Activated T-cell treated with anti-CD3 and anti-CD28 coated beads for 24 hours (primary cell): ENCODE results near the gene MICALL1.

Experiments used
- DNase-seq: peaks from one replicate; pipeline ENCODE4 v3.0.0-alpha.2; 2020; ENCODE audit warnings: low read depth

Gene MICALL1

DNA sequence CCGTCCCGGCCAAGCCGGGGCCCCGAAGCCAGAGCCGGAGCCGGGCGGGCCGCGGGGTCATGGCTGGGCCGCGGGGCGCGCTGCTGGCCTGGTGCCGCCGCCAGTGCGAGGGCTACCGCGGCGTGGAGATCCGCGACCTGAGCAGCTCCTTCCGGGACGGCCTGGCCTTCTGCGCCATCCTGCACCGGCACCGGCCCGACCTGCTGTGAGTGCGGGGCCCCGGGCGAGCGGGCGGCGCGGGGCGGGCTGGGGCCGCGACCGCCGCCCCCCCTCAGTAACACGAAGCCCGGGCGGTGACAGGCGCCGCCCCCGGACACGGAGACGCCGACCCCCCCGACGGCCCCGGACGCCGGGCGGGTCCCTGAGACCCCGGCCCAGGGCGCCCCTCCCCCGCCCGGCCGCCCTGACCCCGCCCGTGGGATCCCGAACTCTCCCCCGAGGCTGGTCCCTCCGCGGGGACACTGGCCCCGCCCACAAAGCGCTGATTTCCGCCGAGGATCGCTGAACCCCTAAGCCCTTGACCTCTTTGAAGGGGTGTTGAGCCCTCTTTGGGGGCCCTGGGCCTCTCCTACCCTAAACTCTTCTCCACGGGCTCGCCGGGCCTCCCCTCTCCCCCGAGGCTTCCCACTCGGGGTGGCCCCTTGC, 389 bp downstream of the MICALL1 start:
- DNase-seq: peak; percentile 16

DNA sequence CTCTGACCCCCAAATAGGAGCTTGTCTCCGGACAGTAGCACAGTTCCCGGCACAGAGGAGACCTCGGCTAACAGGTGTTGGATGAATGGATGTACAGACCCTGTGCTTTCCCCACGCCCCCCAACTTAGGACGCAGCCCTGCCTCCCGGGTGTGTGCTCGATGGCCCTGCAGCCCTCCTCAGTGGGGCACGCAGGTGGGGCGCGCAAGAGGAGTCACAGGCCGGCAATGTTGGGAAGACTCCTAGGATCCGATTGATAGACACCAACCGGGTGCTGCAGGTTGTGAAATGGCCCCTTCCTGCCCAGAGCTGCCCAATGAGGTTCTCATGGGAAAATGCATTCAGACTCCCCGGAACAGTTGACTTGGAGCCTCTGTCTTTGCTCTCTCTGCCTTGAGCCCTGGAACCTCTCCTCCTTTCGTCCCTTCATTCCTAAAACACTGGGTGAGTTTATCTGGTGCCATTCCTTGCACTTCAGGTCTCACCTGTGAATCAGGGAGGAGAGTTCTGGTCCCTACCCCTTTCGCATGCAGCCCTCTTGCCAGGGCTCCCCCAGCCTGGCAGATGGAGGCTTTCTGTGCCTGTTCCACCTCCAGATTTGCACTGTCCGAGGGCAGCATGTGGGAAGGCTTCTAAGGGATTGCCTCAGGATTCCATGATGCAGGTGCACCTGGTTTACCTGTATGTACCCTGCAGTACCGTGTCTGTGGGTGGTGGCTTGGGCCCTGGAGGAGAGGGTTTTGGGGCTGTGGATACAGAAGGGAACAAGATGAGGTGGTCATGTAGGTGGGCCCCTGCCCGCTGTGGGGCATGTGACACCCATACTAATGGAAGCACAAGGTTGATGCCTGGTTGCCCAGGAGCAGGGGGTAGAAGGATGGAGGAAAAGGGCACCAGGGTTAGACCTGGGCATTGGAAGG, 1.2 kb downstream of the MICALL1 start:
- no peak for DNase-seq

DNA sequence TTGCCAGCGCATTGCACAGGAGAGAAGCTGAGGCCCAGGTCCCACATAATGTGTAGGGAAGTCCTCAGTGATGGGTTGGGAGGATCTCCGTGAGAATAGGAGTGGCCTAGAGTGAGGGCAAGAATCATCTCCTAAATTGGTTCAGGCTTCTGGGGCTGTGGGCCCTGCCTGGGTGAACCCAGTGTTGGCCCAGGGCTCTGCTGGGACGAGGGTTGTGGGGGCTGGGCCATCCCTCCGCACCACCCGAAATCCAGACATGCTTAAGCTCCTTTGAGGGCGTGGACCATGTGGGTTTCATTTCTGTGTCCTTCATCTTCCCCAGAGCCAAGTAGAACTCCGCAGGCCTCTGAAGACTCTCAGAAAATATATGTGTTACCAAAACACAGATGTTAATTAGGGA, 3.7 kb downstream of the MICALL1 start:
- no peak for DNase-seq

GRCh38 chr22:37910890-37911672, 5.0 kb downstream of the MICALL1 start:
- no peak for DNase-seq

- no peak for DNase-seq
These were observed 5.6 kb downstream of the MICALL1 start for GRCh38 chr22:37911697-37912096.

- DNase-seq: no peak
These were observed 6.1 kb downstream of the MICALL1 start for GRCh38 chr22:37912171-37912570.

DNA sequence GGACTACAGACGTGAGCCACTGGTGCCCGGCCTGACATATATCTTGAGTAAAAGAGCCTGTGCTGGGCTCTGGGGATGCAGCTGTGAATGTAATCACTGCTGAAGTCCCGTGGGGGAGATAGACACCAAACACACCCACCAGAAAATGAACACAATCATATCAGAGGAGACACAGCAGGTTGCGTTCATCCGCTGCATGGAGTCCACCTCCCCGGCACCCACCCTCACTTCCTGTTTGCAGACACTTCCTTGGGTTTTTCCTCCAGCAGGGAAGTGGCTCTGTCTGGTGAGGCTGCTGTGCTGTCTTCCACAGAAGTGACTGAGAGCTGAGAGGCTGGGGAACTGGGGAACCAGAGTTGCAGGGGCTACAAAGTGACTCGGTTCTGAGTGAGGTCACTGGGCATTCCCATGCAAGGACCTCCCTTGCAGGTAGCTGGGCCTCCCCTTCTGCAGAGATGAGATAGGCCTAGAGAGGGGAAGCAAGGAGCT, 7.2 kb downstream of the MICALL1 start:
- DNase-seq: no peak

DNA sequence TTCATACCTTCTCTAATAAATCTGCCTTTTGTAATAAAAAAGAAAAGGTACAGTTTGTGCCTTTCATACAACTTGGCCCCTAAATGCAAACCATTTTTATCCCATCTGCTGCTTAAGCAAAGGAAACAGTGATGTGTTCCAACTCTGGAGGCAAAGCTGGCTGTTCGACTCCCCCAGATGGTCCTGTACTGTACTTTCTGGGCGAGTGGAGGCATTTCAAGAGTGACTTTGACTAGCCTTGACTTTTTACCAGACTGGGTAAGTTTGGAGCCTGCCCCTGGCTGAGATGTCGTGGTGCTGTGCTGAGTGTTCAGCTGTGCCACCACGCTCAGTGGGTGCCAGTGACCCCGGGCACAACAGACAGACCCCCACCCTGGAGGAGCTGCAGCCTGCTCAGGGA, 10.2 kb downstream of the MICALL1 start:
- DNase-seq: no peak

GRCh38 chr22:37917874-37918548, 11.9 kb downstream of the MICALL1 start:
- DNase-seq: no peak

DNA sequence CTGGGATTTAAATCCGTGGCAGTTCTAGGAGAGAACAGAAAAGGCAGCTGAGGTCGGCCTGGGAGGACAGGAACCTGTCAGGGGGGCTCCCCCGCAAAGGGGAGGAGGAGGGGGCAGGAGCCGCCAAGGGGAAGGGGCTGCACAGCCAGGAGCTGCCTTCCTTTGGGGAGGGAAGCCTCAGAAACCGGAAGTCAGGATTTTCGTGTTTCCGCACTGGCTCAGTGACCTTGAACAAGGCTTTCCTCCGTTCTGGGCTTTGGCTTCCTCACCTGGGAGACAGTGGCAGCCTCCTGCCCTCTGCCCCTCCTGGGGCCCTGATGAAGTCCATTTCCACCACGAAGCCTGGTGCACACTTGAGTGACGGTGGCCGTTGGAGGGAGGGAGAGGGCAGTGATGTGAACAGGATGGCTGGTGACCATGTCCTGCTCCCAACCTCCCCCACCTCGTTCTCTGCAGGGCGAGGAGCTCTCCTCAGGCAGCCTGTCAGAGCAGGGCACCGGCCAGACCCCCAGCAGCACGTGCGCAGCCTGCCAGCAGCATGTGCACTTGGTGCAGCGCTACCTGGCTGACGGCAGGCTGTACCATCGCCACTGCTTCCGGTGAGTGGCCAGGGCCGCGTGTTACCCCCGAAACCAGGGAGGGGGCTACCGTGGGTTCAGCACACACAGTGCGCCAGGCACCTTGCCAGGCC, 12.6 kb downstream of the MICALL1 start:
- no peak for DNase-seq

- DNase-seq: no peak
These were observed 14.0 kb downstream of the MICALL1 start for GRCh38 chr22:37920126-37920525.

DNA sequence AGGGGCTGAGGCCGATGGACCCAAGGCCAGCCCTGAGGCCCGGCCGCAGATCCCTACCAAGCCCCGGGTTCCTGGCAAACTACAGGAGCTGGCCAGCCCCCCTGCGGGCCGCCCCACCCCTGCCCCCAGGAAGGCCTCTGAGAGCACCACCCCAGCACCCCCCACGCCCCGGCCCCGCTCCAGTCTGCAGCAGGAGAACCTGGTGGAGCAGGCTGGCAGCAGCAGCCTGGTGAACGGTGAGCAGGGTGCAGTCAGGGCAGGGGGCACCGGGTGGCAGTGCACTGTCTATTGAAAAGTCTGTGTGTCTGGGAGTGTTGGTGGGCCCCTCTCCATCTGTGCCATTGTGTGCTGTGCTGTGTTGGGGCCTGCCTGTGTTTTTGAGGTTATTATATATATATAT, 16.1 kb downstream of the MICALL1 start:
- DNase-seq: no peak

DNA sequence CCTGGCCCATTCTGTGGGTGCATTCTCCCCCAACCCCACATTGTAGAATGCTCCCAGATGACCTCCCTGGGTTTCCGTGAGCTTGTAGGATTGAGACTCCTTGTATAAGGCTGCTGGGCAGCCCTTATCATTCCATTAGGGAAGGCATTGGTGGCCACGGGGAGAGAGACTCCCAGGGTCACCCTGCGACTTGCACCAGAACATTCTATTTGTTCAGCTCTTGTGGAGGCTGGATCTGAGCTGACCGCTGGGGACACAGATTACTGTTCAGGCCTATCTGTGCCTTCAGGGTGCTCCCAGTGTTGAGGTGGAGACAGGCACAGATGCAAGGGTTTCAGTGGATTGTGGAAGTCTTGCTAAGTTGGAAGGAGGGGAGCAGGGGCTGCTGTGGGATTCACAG, 17.8 kb downstream of the MICALL1 start:
- no peak for DNase-seq

DNA sequence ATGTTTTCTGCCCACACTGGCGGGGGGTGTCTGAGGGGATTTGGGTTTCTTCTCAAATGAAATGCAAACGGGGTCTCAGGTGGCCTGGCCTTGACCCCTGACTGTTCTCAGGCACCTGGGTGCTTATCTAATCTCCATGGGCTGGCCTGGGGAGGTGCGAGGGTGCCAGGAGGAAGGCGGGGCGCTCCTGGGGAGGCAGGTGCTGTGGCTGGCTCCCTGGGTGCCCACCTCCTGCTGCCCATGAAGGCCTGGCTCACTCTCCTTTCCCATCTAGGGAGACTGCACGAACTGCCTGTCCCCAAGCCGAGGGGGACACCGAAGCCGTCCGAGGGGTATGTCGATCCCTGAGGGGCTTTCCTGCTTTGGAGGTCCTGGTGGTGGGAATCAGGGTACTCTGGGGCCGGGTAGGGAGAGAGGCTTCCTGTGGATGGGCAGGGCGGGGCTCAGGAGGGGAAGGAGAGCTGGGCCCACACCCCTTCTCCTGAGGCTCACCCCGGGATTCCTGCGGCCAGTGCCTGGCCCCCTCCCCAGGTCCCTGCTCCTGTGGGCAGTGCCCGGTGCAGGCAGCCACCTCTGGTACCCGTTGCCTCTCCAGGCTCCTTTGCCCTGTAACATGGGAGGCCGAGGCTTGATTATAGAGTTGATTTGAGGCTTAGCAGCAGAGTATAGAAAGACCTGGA, 18.4 kb downstream of the MICALL1 start:
- DNase-seq: no peak

DNA sequence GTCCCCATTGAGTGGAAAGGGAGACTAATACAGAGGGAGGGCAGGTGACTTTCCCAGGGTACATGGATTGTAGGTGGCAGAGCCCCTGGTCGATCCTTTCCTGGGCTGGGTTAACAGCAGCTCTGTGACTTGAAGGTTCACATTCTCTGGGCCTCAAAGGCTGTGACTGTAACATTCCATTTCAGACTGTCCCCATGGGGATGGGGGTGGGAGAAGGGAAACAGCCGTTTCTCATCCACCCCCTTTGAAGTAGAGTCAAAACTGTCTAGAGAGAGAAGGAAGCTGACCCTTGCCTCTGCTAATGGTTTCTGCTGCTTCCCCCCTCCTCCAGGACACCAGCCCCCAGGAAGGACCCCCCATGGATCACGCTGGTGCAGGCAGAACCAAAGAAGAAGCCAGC, 19.2 kb downstream of the MICALL1 start:
- no peak for DNase-seq

GRCh38 chr22:37925767-37926166, 19.7 kb downstream of the MICALL1 start:
- DNase-seq: no peak

DNA sequence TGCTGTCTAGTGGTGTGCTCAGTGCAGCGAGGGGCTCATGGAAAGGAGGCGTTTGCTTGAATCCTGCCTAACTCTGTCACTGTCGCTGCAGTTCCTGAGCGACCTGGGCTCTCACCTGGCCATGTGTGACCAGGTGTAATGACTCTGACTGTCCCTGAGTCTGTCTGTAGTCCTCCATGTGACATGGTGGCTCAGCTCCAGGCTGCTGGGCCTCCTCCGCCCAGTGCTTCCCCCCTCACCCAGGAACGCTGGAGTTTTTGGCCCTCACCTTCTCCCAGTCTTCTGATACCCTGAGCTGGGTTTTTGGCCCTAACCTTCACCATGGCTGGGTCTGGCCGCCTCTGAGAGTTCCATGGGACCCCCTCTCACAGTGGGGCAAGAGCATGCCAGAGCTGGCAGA, 20.3 kb downstream of the MICALL1 start:
- DNase-seq: no peak

GRCh38 chr22:37926771-37927636, 20.9 kb downstream of the MICALL1 start:
- no peak for DNase-seq

DNA sequence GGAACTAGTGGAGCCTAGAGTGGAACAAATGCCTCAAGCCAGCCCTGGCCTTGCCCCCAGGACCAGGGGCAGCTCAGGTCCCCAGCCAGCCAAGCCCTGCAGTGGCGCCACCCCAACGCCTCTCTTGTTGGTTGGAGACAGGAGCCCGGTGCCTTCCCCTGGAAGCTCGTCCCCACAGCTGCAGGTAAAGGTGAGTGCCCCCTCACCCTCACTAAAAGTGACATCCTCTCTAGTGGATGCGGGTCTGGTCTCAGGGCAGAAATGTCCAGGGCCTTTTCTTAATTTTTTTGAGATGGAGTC, 21.5 kb downstream of the MICALL1 start:
- DNase-seq: no peak

GRCh38 chr22:37929390-37929789, 23.3 kb downstream of the MICALL1 start:
- no peak for DNase-seq
